Stomach (tissue), 4 donors: ENCODE data around the gene MRAP2.

ENCODE experiments used
- POLR2A ChIP-seq, 4 donors: fragments of 450-650 bp; IDR thresholded peaks; one replicate each; pipeline ENCODE4 v1.6.1; 2016; ENCODE audit warnings: antibody characterized with exemption in 4 of 4, control low read depth in 2 of 4, mild to moderate bottlenecking in 1 of 4, moderate library complexity in 1 of 4
- TF ChIP-seq, protein P1 (sequence below), 7 experiments: fragments of 450-650 bp in 4 of 7; fragments of 200-600 bp in 3 of 7; sonication (generic) in 3 of 7; IDR thresholded peaks; one replicate each; pipeline ENCODE4 v1.5.1; 2016 to 2019; ENCODE audit warnings: antibody characterized with exemption in 7 of 7, control low read depth in 2 of 7, mild to moderate bottlenecking in 1 of 7

DNA sequence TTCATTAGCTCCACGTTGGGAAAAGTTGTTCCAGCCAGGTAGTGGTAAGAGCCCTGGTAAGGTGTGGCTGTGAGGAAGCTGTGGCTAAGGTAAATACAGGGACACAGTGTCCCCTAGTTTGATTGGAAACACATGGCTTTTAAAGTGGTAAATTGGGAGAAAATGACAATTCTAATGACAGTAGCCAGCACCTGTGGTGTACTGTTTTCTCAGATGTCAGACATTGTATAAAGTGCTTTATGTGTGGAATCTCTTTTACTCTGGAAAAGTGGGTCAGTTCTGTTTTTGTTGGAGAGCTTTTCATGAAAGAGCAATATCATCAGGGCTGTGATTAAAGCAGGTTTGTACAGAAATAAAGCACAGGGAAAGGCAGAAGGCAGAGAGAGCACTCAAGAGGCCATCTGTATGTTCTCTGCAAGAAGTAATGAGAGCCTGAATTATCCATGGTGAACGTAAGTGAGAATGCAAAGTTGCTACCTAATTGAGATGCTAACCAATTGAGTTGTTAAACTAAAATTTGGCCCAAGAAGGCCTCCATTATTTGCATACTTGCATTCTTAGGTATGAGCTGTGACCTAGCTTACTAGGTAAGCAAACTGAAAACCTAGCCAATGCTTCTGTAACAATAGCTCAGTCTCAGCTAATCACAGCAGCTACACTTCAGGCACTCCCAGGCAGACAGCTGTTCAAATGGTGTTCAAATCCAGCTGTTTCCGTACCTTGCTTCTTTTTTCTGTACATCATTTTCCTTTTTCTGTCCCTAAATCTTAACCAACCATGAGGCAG, 28.2 kb downstream of the MRAP2 start:
- TF ChIP-seq, protein P1, sequence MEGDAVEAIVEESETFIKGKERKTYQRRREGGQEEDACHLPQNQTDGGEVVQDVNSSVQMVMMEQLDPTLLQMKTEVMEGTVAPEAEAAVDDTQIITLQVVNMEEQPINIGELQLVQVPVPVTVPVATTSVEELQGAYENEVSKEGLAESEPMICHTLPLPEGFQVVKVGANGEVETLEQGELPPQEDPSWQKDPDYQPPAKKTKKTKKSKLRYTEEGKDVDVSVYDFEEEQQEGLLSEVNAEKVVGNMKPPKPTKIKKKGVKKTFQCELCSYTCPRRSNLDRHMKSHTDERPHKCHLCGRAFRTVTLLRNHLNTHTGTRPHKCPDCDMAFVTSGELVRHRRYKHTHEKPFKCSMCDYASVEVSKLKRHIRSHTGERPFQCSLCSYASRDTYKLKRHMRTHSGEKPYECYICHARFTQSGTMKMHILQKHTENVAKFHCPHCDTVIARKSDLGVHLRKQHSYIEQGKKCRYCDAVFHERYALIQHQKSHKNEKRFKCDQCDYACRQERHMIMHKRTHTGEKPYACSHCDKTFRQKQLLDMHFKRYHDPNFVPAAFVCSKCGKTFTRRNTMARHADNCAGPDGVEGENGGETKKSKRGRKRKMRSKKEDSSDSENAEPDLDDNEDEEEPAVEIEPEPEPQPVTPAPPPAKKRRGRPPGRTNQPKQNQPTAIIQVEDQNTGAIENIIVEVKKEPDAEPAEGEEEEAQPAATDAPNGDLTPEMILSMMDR (IDR thresholded peaks at IDR 0.05) = no peak
- no peak for TF ChIP-seq POLR2A (IDR thresholded peaks at IDR 0.05)
